Thoracic aorta (tissue), 2 donors: Measurements from ENCODE around the gene KLHL3. TPM values are rescaled to one million over a fixed set of nuclear protein-coding genes. Genes with fewer than 3 reads are reported as not detected.

Experiments
- ATAC-seq: fragments of 150-250 bp; one replicate; pipeline ENCODE4 v1.8.0; 2017; ENCODE audit warnings: low read depth; ENCODE audit not compliant: insufficient number of reproducible peaks, low FRiP score
- DNase-seq: peaks from one replicate; pipeline ENCODE4 v3.0.0-alpha.2; 2020; ENCODE audit warnings: low spot score
- H3K27ac ChIP-seq, 2 donors: fragments of 200-600 bp; sonication (generic); 1 replicate in 1 of 2; 2 replicates in 1 of 2; pipeline ENCODE4 v1.5.1; 2016; ENCODE audit warnings: mild to moderate bottlenecking in 2 of 2, moderate library complexity in 2 of 2
- H3K27me3 ChIP-seq: fragments of 200-600 bp; sonication (generic); replicated peaks from 2 replicates; pipeline ENCODE4 v1.6.0; 2016; ENCODE audit warnings: mild to moderate bottlenecking; ENCODE audit not compliant: insufficient read depth
- H3K36me3 ChIP-seq: fragments of 200-600 bp; sonication (generic); one replicate; pipeline ENCODE4 v1.5.1; 2016
- H3K4me1 ChIP-seq, 2 donors: fragments of 200-600 bp; sonication (generic); 1 replicate in 1 of 2; 2 replicates in 1 of 2; pipeline versions ENCODE4 v1.5.1 to v1.6.0; 2016; ENCODE audit warnings: low read depth in 2 of 2, mild to moderate bottlenecking in 1 of 2; ENCODE audit not compliant: control insufficient read depth in 1 of 2
- H3K4me3 ChIP-seq: fragments of 200-600 bp; sonication (generic); 2 replicates; pipeline ENCODE4 v1.5.1; 2016; ENCODE audit warnings: mild to moderate bottlenecking
- H3K9me3 ChIP-seq: fragments of 200-600 bp; sonication (generic); 2 replicates; pipeline ENCODE4 v1.5.1; 2016
- CTCF ChIP-seq: fragments of 200-600 bp; sonication (generic); IDR thresholded peaks from one replicate; pipeline ENCODE4 v1.5.1; 2019; ENCODE audit warnings: antibody characterized with exemption
- total RNA-seq, 2 donors: library from RNA; depleted of rRNA; stranded (reverse); fragments of >200 nt; gene quantifications; one replicate each; pipeline versions ENCODE4 v1.1.0 to v1.2.3, GENCODE V29; 2016

KLHL3 gene
- total RNA-seq, 2 donors from 2014 or later, result 9.1 to 12.8 TPM

GRCh38 chr5:137761566-137761965, 25.7 kb upstream of the KLHL3 start:
- H3K36me3 ChIP-seq, result no peaks in the 10 kb centered on the region
- peak overlapping the region in 1 of 2 donors; percentile 59 for H3K27ac ChIP-seq
- ATAC-seq (peak; percentile 38), DNase-seq (no peak)
- no peak overlapping the region for H3K4me3 ChIP-seq
- H3K27me3 ChIP-seq, result no peaks in the 10 kb centered on the region
- H3K4me1 ChIP-seq, result peaks cover 0 to 13% of the 10 kb centered on the region in 2 donors
- no peaks in the 10 kb centered on the region for H3K9me3 ChIP-seq
- TF ChIP-seq CTCF, result no peak

GRCh38 chr5:137760719-137761516, 25.0 kb upstream of the KLHL3 start:
- no peak for DNase-seq
- peak; percentile 75 for ATAC-seq
- TF ChIP-seq CTCF, result no peak
- peak overlapping the region; percentile 9 to 59 for H3K27ac ChIP-seq
- peaks cover 0 to 13% of the 10 kb centered on the region in 2 donors for H3K4me1 ChIP-seq
- H3K9me3 ChIP-seq, result no peaks in the 10 kb centered on the region
- H3K36me3 ChIP-seq, result no peaks in the 10 kb centered on the region
- H3K4me3 ChIP-seq, result no peak overlapping the region
- H3K27me3 ChIP-seq, result no peaks in the 10 kb centered on the region

DNA sequence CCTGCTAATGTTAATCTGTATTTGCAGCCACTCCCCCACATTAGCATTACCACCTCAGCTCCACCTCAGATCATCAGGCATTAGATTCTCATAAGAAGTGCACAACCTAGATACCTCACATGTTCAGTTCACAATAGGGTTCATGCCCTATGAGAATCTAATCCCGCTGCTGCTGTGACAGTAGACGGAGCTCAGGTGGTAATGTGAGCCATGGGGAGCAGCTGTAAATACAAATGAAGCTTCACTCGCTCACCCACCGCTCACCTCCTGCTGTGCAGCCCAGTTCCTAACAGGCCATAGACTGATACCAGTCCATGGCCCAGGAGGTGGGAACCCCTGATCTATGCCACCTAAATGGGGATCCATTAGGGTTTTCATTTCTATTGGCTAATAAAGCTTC, 24.4 kb upstream of the KLHL3 start:
- Histone ChIP-seq H3K27ac (peak overlapping the region in 1 of 2 donors; percentile 59), H3K27me3 (no peaks in the 10 kb centered on the region), H3K9me3 (no peaks in the 10 kb centered on the region), H3K36me3 (no peaks in the 10 kb centered on the region), H3K4me3 (no peak overlapping the region), H3K4me1 (peaks cover under 1 to 17% of the 10 kb centered on the region in 2 donors)
- no peak for TF ChIP-seq CTCF
- ATAC-seq (no peak), DNase-seq (no peak)

DNA sequence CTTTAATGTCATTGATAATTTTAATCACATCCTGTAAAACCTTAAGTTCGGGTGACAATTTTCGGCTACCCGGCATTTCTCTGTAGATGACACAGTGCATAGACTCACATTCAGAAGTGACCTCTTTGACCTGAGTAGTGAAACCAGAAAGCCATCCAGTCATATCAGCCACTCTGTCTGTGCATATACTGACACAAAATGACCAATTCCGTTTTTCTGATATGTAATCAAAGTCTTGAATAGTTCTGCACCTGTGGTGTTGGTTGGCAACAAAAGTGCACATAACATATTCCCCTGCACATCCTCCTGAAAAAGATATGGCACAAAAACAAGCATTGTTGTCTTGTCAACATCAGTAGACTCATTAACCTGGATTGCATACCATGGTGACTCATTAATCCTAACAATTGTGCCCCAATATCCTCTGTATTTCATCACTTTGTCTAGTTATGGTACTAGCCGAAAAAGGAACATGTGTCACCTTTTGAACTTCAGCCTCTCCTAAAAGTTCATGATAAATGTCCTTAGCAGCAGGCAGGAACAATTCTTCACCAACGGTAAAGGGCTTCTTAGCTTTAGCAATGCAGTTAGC, 22.9 kb upstream of the KLHL3 start:
- Histone ChIP-seq H3K4me3 (no peak overlapping the region), H3K36me3 (no peaks in the 10 kb centered on the region), H3K27ac (no peak overlapping the region), H3K4me1 (peaks cover 4 to 21% of the 10 kb centered on the region in 2 donors), H3K27me3 (no peaks in the 10 kb centered on the region), H3K9me3 (no peaks in the 10 kb centered on the region)
- DNase-seq (no peak), ATAC-seq (no peak)
- no peak for TF ChIP-seq CTCF

GRCh38 chr5:137758121-137758520, 22.2 kb upstream of the KLHL3 start:
- no peak for DNase-seq
- Histone ChIP-seq H3K36me3 (no peaks in the 10 kb centered on the region), H3K9me3 (no peaks in the 10 kb centered on the region), H3K27ac (no peak overlapping the region), H3K4me1 (peaks cover 4 to 21% of the 10 kb centered on the region in 2 donors), H3K27me3 (no peaks in the 10 kb centered on the region), H3K4me3 (no peak overlapping the region)
- no peak for ATAC-seq
- TF ChIP-seq CTCF, result no peak
